SW480 (cell line): Measurements from ENCODE around the gene IRF7.

Source experiments
- DNase-seq: peaks from one replicate; pipeline ENCODE4 v3.0.0-alpha.2; 2016; ENCODE audit warnings: low spot score

IRF7 gene

GRCh38 chr11:607971-608659 is 7.6 kb downstream of the IRF7 start:
- DNase-seq, result no peak

DNA sequence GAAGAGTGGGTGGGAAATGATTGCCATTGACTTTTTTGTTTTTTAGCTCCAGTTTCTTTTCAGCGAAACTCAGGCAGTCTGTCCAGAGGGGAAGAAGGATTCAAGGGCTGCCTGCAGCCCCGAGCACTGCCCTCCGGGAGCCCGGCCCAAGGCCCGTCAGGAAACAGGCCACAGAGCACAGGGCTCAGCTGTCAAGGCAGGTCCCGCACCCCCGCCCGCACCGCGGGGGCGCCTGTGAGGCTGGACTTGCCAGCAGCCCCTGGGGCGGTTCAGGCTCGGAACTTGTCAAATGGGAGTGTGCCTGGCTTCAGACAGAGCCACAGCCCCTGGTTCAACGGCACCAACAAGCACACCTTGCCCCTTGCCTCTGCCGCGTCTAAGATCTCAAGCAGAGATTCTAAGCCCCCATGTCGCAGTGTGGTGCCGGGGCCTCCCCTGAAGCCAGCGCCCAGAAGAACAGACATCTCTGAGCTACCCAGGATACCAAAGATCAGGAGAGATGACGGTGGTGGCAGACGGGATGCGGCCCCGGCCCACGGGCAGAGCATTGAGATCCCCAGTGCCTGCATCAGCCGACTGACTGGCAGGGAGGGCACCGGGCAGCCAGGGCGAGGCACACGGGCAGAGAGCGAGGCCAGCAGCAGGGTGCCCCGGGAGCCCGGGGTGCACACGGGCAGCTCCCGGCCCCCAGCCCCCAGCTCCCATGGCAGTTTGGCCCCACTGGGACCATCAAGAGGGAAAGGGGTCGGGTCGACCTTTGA is 8.6 kb downstream of the IRF7 start:
- DNase-seq, result no peak

DNA sequence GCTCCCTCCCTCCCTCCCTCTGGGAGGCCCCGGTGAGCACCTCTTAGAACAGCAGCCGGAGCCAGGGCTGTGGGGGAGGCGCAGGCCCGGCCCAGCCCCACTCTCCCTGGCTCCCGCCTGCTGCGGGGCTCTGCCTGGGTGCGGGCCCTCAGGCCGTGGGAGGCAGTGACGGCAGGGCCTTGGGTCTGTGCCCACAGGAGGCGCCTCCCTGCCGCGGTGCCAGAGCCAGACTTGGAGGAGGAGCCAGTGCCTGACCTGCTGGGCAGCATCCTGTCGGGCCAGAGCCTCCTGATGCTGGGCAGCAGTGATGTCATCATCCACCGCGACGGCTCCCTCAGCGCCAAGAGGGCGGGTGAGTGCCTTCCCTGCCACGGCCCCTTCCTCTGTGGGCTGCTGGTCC is 9.5 kb downstream of the IRF7 start:
- DNase-seq, result no peak

- DNase-seq, result no peak
Observed at GRCh38 chr11:605286-606129, 10.2 kb downstream of the IRF7 start.

DNA sequence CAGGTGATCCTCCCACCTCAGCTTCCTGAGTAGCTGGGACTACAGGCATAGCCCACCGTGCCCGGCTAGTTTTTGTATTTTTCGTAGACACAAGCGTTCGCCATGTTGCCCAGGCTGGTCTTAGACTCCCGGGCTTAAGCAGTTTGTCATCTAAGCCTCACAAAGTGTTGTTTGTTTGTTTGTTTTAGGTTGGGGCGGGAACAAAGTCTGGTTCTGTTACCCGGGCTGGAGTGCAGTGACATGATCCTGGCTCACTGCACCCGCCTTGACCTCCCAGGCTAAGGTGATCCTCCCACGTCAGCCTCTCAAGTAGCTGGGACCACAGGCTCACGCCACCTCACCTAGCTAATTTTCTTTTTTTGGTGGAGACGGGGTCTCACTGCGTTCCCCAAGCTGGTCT is 12.6 kb downstream of the IRF7 start:
- no peak for DNase-seq

DNA sequence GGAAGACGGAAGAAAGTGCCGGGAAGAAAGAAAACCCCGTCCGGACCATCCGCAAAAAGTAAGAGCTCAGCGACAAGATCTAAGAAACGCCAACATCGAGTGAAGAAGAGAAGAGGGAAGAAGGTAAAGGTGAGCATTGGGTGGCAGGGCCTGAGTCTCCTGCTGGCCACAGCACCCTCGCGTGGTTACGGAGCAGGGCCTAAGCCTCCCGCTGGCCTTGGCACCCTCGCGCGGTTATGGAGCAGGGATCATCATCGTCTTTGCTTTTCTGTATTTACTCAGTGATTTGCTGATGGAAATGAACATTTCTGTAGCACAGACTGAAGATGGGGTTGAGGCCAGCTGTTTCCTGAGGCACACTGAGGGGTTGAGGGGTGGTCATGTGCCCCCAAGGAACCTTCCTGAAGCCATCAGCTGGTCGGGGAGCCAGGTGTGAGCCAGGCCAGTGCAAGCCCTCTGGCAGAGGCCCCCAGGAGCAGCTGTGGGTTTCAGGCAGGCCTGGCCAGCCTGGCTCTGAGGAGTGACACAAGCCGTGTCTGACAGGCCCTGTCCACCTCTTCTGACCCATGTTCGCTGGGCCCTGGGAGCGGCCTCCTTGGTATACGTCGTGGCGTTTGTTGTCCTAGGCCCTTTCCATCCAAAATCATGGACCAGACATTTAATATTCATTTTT is 14.0 kb downstream of the IRF7 start:
- DNase-seq, result no peak

DNA sequence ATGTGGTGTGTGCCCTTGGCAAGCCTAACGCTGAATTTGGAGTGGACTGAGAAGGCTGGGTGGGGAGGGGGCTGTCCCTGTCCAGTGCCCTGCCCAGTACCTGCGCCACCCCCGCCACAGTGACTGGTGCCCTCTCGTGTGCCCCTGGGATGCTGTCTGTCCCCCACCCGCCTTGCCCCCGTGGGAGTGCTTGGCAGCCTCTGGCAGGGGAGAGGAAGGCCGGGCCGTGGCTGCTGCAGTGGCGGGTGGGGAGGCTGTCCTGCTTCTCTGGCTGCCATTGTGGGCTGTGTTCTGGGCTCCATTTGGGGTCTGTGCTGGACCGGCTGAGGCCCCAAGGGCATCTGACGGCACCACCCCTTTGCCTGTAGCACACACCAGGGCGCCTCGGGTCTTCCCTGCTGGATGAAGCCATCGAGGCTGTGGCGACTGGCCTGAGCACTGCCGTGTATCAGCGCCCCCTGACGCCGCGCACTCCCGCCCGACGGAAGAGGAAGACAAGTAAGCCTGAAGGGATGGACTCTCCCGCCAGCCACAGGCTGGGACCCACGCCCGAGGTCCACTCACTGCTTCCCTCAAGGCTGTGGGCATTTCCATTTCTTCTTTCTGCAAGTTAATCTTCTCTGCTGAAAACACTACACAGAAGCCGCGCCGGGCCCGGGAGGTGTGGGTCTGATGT is 17.6 kb downstream of the IRF7 start:
- DNase-seq, result no peak

- no peak for DNase-seq
Observed at GRCh38 chr11:597166-597725, 18.5 kb downstream of the IRF7 start.

DNA sequence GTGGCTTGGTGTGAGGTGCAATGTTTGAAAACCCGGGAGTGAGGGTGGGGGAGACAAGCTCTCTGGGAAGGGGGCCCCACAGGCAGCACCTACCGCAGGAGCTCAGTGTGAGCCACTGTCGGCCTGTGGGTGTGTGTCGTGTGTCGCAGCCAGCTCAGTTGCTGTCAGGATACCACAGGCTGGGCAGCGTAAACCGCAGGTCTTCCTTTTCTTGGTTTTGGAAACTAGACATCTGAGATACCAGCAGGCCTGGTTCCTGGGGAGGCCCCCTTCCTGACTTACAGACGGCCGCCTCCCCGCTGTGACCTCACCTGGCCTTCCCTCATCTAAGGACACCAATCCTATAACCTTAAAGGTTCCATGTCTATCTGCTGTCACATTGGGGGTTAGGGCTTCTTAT is 19.4 kb downstream of the IRF7 start:
- DNase-seq, result no peak

DNA sequence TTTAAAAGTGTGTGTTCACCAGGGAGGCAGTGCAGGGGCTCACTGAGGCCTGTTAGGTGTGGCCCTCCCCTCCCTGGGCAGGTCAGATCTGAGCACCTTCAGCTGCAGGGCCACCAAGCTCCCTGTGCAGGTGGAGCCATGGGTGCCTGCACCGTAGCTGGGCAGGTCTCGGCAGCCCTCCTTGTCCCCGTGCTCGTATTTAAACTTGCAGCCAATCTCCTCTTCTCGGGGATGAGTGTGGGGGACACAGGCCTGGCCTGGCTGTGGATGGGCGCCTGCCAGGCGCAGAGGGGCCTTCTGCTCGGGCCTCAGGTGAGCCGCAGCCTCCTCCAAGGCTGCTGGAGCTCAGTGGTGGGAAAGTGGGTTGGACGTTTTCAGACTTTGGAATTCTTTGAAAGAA is 20.4 kb downstream of the IRF7 start:
- DNase-seq, result no peak

- no peak for DNase-seq
Observed at GRCh38 chr11:593347-593746, 22.4 kb downstream of the IRF7 start.

- DNase-seq, result no peak
Observed at GRCh38 chr11:592918-593317, 22.8 kb downstream of the IRF7 start.

- DNase-seq, result no peak
Observed at GRCh38 chr11:592501-592900, 23.2 kb downstream of the IRF7 start.

DNA sequence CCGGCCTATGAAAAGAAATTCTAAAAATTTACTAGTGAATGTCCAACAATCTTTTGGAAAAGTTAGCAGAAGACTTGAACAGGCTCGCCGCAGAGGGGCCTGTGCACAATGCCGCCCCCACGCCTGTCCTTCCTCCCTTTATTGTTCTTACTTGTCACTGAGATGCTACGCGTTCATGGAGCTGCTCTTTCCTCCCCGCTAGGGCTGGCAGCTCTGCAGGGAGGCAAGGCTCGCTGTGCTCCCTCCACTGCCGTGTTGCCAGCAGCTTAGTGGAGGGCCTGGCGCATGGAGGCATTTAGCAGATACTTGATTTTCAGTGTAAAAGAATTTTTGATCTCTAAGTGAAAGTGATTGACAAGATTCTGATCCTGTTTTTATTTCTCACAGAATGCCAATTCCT is 24.8 kb downstream of the IRF7 start:
- no peak for DNase-seq

- no peak for DNase-seq
Observed at GRCh38 chr11:589798-590197, 26.0 kb downstream of the IRF7 start.

- no peak for DNase-seq
Observed at GRCh38 chr11:587978-588380, 27.8 kb downstream of the IRF7 start.

- no peak for DNase-seq
Observed at GRCh38 chr11:587546-587945, 28.2 kb downstream of the IRF7 start.

DNA sequence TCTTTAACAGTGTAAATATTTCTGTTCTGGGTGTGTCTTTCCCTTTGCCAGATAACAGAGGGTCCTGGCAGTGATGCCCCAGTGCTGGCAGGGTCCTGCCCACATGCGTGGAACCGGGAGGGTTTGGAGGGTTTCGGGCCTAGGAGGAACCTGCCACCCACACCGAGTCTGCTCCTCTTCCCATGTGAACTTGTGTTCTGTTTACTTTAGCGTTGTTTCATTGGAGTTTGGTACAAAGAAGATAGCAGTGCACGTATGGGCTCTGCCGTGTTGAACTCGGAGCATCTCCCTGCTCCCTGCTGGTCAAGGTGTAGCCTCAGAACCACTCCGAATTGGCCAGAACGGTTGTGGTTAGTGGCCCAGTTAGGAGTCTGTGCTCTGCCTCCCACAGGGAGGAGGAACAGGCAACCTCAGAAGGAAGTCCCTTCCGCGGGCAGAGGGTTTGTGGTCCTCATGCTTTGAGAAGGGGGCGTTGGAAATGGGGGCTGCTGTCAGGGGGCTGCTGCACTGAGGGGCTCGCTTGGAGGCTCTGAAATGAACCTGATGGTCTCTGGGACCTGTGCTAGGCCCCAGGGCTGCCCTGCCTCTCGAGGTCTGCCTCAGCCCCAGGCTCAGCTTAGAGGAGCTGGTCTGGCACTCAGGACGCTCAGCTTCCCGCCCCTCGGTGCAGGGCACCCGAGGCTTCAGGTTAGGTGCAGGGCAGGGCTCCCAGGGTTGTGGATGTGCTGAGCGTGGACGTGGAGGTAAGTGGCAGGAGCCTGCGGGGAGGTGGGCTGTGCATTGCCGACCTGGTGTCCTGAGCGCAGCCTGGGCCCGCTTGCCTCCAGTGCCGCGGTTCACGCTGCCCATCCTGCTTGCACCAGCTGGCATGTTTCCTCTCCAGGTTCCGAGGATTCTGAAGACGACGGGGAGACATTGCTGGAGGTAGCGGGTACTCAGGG is 29.1 kb downstream of the IRF7 start:
- DNase-seq, result no peak

DNA sequence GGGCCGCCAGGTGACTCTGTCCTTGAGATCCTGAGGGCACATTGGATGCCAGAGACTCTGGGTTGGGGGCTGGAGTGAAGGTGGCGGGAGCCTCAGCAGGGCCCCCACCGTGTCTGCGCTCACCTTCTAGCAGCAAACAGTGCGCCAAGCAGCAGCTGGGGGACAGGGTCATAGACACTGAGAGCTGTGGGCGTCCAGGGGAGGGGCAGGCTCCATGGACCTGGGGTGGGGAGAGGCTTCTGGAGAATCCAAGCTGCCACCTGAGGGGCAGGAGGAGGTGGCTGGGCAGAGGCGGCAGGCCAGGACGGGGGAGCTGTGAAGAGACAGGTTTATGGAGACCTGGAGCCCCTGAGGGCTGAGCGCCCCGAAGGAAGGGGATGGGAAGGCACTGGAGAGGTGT is 31.5 kb downstream of the IRF7 start:
- no peak for DNase-seq

- no peak for DNase-seq
Observed at GRCh38 chr11:581752-582151, 34.0 kb downstream of the IRF7 start.
